Activated T-cell treated with anti-CD3 and anti-CD28 coated beads, Interleukin-2, amount 50 U/mL, for 1 hour (primary cell): ENCODE measurements around the gene ESYT2.

Source experiments
- DNase-seq: peaks from one replicate; pipeline ENCODE4 v3.0.0-alpha.2; 2020

The ESYT2 gene

DNA sequence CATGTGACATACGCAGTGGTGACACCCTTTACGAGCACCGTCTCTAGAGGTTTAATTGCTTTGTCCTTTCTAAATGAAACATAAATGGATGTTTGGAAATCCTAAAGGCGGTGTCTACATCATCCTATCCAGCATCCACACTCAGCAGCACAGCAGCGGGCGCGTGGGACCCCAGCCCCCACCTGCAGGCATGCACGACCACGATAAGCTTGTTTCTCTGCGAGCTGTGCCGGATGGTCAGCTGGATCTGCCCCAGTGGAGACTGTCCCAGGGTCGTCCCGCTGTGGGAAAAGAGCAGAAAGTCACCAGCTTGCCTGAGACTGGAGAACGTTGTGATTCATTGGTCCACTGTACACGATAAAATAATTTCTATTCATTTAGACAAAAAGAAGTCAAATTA lies 90.5 kb downstream of the ESYT2 start:
- DNase-seq = no peak

DNA sequence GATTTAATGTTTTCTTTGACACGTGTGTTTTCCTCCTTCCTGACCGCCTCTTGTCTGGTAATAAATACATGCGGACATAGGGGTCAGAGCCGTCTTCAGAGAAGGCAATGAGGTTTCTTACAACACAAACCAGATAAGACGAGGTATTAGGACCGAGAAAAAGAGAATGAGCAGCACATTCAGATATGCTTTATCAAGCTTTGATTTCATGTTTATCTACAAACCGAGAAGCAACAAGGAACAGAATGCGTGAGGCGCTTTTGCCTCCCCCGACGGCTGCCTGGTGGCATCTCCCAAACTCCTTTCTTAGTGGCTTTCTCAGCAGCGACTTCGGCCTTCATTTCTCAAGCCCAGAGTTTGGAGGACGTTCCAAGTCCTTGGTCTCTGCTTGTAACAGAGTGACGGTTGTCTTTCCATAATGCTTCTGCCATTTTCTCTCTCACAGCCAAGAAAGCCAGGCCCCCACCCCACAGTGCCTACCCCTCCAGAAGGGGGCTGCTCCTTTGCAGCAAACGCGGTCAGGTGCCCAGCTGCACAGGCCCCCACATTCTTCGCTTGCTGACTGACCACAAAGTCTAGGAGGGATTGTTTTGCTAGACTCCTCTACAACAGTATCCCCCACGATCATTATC lies 92.1 kb downstream of the ESYT2 start:
- DNase-seq = no peak

- DNase-seq = no peak
Observed at GRCh38 chr7:158735935-158736334, 93.4 kb downstream of the ESYT2 start.

DNA sequence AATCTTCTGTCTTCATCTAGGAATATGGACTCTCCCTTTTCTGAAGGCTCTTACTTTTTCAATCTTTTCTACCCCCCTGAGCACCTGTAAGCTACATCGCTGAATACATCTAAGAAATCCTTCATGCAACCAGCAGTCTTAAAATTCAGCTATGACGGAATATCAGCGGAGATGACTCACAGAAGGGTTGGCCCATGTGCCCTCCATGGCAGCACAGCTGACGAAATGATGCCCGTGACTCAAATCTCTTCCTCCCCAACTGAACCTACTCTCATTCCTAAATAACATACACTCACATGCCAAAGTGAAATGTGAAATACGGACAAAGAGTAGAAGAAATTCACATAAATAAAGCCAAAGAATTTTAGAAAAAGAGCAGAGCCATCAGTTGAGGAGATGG lies 94.4 kb downstream of the ESYT2 start:
- no peak for DNase-seq

GRCh38 chr7:158733775-158734494 lies 95.4 kb downstream of the ESYT2 start:
- DNase-seq = no peak

GRCh38 chr7:158733220-158733519 lies 96.1 kb downstream of the ESYT2 start:
- DNase-seq = no peak

DNA sequence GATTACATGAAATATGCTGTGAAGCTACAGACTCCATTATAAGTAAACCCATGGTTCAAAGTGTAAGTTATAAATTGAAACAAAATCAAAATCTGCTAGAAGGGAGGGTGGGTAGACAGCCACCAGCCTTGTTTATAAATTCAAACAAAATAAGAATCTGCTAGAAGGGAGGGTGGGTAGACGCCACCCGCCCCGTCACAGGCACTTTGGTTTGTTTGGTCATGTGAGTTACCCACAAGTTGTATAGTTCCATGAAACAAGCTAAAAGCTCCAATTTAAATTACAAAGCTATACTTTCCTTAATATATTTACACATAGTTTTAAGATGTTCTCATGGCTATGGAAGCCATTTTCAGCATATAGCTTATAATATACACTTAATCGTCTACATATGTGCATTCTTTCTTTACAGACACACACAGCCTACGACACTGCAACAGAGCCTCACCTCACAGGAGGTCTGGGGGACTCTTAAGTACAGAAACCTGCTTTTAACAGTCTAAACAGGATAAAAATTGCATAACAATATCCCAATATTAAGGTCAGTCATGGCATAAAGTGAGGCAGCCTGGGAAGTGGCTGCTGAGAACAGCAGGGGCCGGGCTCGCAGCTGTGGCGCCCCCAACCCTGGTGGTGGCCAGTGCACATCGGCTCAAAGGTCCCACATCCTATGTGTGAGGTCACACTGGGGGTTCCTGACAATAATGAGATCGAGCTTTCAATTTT lies 96.7 kb downstream of the ESYT2 start:
- no peak for DNase-seq

DNA sequence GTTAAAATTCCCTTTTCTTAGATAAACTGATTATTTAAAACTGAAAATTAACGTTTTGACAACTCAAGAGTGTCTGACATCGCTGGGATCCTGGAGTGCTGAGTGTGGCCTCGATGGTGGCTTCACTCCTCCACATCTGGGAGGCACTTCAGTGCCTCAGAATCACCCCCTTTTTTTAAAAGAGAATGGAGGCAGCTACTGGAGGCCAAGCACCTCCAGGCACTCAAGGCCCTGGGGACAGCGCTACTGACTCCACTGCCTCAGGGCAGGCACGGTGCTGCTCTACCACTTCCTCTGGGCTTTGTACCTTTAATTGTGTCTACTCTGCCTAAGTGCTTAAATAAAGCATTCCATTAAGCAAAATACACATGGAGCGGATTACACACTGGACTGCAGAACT lies 97.5 kb downstream of the ESYT2 start:
- no peak for DNase-seq

DNA sequence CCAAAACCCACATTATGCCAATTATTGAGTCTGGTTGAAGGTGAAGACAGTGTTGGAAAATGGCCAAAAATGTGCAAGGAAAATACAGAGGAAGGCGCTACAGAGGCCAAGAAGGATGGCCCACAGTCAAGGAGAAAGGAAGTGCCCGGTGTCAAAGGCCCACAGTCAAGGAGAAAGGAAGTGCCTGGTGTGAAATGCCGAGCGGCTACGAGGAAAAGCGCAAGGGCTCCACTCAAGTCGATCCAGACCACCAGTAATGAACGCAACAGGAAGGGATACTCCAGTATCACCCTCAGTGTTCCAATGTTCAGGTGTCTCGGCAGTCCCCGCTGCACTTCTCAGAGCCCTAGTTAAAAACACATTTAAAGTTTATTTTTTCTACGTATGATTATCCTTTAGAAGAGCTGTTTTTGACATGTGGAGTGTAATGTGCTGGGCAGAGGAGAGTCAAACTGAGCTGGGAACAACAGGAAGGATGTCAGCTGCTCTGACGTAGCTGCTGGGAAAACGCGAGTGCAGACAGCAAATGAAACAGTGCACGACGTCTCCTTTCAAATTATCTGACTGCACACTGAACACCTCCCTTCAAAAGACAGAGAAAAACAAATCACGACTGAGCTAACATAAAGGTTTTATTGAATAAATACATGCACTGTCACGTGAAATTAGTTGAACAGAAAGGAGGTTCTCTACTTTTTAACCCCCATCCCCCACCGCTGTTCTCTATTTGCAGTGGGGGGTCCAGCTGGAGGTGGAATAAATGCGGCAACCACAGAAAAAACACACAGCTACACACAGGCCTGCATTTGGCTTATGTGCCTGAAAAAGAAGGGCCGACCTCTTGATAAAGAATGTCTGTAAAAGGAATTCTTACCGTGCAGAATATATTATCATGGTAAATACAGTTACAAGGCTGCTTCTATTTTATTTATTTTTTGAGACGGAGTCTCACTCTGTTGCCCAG lies 98.6 kb downstream of the ESYT2 start:
- DNase-seq = no peak

- no peak for DNase-seq
Observed at GRCh38 chr7:158729646-158730382, 99.5 kb downstream of the ESYT2 start.

DNA sequence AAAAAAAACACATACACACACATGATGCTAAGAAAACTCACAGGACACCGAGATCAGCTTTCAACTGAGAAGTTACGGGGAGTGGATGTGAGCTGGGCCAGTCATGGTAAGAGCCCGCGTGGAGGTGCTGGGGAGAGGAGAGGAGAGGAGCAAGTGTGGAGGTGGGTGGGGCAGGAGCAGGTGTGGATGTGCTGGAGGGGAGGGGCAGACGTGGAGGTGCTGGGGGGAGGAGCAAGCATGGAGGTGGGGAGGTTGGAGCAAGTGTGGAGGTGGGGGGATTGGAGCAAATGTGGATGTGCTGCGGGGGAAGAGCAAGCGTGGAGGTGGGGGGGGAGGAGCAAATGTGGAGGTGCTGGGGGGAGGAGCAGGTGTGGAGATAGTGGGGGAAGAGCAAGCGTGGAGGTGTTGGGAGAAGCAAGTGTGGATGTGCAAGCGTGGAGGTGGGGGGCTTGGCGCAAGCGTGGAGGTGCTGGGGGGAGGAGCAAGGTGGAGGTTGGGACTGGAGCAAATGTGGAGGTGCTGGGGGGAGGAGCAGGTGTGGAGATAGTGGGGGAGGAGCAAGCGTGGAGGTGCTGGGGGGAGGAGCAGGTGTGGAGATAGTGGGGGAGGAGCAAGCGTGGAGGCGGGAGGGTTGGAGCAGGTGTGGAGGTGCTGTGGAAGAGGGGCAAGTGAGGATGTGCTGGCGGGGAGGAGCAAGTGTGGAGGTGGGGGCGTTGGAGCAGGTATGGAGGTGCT lies 100.2 kb downstream of the ESYT2 start:
- DNase-seq = no peak

DNA sequence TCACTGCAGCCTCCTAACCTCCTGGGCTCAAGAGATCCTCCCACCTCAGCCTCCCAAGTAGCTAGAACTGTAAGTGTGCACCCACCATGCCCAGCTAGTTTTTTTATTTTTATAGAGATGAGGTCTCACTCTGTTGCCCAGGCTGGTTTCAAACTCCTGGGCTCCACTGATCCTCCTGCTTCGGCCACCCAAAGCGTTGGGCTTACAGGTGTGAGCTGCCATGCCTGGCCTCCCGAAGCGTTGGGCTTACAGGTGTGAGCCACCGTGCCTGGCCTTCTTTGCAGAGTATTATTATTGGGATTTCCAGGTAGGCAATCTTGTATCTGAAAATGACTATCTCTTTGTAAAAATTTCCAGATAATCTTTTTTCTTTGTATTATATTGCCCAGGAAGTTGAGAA lies 101.6 kb downstream of the ESYT2 start:
- no peak for DNase-seq

DNA sequence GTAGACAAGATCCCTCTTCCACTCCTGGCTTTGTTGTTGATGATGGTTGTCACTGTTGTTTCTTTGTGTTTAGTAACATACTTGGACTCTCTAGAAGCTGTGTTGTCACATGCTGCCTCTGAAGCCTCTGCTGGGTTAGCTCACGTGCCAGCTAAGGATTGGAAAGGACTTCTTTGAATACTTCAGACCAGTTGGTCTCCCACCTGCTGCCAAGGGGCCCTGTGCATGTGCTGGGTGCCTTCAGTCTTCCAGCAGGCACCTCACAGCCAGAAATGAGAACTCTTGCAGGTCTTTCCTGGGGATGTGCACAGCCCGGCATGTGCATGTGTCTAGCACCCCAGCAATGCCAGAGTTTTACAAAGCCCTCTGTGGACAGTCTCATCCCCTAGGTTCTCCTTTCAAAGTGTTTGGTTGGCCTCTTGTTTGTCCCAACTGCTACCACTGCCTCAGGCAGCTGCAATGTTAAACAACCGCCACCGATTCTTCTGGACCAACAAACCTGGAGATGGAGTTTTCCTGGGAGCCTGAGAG lies 103.0 kb downstream of the ESYT2 start:
- DNase-seq = no peak

DNA sequence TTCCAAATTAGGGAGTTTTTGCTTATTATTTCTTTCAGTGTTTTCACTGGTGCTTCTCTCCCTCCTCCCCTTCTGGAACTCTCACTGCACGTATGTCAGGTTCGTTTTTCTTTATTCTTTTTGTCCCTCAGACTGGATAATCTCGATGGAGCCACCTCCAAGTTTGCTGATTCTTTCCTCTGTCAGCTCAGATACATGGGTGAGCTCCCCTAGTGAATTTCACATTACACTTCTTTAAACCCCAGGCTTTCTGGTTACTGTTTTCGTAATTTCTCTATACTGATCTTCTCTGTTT lies 103.9 kb downstream of the ESYT2 start:
- DNase-seq = no peak

- DNase-seq = no peak
Observed at GRCh38 chr7:158724658-158725505, 104.4 kb downstream of the ESYT2 start.

GRCh38 chr7:158723714-158724385 lies 105.5 kb downstream of the ESYT2 start:
- no peak for DNase-seq

GRCh38 chr7:158723266-158723665 lies 106.0 kb downstream of the ESYT2 start:
- no peak for DNase-seq

- no peak for DNase-seq
Observed at GRCh38 chr7:158722574-158723237, 106.6 kb downstream of the ESYT2 start.

- DNase-seq = no peak
Observed at GRCh38 chr7:158720112-158720511, 109.2 kb downstream of the ESYT2 start.

- no peak for DNase-seq
Observed at GRCh38 chr7:158716802-158717201, 112.5 kb downstream of the ESYT2 start.
